MM.1S (cell line): ENCODE data around the gene GCC2.
"Not testable (repeated sequence)": the region's sequence is repeated elsewhere in the genome, so short reads cannot be mapped to it uniquely, and the experiment has no call there.

Experiments
- CTCF ChIP-seq: fragments of 300-600 bp; sonication (generic); IDR thresholded peaks from 2 replicates; pipeline ENCODE4 v1.5.1; 2016; ENCODE audit warnings: antibody characterized with exemption, low read length, mixed read lengths
- EZH2 ChIP-seq: fragments of 300-600 bp; sonication (generic); optimal IDR thresholded peaks from 2 replicates; pipeline ENCODE3; 2017; ENCODE audit warnings: low read depth, mild to moderate bottlenecking, antibody characterized with exemption, low read length, mixed read lengths

- TF ChIP-seq CTCF, EZH2: not testable (repeated sequence)
Observed at GRCh38 chr2:108524688-108525087, 75.7 kb downstream of the GCC2 start.
